Measurements from ENCODE around the gene NR2C2AP.
A peak's percentile ranks its signal among the peaks of the same experiment; 100 is the strongest.
"Not testable (repeated sequence)": the region's sequence is repeated elsewhere in the genome, so short reads cannot be mapped to it uniquely, and the experiment has no call there.

The NR2C2AP gene

DNA sequence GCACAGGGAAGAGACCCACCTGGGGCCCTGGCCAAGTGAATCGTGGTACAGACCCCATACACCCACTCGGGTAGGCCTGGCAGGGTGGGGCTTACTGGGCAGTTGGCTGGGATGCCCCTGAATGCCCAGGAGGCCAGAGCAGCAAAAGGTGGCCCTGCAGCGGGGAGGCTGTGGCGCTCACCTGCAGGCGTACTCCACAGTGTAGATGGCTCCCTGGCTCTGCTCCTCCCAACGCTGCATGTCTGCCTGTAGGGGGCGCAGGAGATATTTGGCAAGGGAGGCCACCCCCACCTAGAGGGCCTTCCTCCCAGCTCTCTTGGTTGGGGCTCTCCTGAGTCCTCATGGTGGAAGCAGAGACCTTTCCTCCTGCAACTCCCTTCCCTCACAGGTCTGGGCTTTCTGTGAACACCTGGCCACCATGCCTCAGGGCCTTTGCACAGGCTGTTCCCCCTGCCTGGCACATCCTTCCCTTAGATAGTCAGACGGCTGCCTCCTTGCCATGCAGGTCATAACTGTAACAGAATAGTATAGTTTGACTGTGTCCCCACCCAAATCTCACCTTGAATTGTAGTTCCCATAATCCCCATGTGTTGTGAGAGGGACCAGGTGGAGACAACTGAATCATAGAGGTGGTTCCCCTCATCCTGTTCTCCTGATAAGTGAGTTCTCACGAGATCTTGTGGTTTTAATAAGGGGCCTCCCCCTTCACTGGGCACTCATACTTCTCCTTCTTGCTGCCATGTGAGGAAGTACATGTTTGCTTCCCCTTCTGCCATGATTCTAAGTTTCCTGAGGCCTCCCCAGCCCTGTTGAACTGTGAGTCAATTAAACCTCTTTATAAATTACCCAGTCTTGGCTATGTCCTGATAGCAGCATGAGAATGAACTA is 17.1 kb downstream of the NR2C2AP start:
- no peak for TF ChIP-seq ZNF274 (IDR thresholded peaks at IDR 0.05; ENCODE audit: low read depth, low read length)
- H3K4me3 ChIP-seq (ENCODE audit: low read length), result no peak overlapping the region

DNA sequence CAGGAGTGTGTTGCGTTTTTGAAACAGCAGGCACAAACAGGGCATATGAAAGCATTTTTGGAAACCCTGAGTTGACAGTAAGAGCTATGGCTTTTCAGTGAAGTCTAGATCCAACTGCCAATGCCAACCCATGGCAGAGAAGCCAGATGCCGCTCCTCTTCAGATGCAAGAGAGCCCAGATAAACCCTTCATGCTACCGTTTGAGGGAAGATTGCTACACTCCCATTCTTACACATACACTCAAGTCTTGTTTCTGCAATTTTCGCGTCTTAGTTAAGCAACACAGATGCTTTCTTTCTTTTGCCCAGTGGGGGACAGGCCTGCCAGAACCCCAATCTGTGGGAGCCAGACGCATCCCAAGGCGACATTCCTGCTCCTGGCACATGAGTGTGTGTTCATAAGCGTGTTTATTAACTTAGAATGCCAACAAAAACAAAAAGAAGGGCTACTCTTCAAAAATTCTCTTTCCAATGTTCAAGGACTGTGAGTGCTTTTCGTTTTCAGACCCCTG is 21.7 kb downstream of the NR2C2AP start:
- TF ChIP-seq ZNF274 (IDR thresholded peaks at IDR 0.05; ENCODE audit: low read depth, low read length), result no peak
- no peak overlapping the region for H3K4me3 ChIP-seq (ENCODE audit: low read length)

DNA sequence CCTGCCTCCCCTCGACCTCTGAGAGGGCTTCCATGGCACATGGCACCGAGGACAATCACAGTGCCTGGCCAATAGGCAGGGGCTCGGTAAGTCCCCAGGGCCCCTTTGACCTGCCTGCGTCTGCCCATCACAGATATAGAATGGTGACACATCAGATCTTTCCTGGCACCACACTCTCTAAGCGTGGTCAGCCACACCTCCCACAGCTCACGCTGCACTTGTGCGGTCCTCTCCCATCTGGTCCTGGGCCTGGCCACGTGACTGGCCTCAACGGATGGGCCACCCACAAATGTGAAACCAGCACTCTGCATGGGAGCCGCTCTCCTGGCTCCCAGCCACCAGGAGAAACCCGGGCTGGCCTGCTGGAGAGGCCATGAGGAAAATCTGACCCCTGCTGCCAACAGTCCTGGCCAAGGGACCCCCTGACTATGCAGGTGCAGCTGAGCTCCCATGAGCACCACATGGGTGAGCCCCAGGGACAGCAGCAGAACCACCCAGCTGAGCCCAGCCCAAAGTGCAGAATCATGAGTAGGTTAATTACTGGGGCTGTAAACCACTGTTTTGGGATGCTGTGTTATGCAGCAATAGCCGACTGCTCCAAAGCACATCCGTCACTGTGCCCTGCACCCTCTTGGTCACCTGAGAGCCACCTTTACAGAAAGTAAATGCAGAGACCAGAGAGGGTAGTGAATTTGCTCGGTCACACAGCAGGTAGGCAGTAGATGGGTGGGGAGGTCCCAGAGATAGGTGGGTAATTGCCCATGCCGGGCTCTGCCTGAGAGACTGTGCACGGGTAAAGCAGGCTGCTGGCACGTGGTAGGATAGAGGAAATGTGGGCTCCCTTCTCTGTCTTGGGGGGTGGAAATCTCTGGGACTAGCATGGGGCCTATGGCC is 23.4 kb downstream of the NR2C2AP start:
- no peak overlapping the region for H3K4me3 ChIP-seq (ENCODE audit: low read length)
- TF ChIP-seq ZNF274 (IDR thresholded peaks at IDR 0.05; ENCODE audit: low read depth, low read length), result no peak

DNA sequence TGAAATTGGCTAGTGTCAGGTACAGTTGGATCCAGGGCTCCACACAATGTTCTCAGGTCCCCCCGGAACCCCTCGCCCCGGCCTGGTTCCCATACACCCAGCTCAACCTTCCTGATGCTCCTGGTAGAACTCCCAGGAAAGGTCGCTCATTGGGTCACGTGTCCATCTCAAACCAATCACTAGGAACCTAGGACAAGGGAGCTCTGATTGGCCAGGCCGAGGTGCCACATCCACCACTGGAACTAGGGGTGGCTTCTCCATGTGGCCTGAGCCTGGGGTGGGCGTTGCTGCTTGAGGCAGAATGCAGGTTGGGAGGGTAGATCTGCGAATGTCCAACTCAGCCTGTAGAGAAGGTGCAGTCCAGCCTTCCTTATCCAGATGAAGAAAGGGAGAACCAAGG is 26.3 kb downstream of the NR2C2AP start:
- no peak for TF ChIP-seq ZNF274 (IDR thresholded peaks at IDR 0.05; ENCODE audit: low read depth, low read length)
- H3K4me3 ChIP-seq (ENCODE audit: low read length), result no peak overlapping the region

DNA sequence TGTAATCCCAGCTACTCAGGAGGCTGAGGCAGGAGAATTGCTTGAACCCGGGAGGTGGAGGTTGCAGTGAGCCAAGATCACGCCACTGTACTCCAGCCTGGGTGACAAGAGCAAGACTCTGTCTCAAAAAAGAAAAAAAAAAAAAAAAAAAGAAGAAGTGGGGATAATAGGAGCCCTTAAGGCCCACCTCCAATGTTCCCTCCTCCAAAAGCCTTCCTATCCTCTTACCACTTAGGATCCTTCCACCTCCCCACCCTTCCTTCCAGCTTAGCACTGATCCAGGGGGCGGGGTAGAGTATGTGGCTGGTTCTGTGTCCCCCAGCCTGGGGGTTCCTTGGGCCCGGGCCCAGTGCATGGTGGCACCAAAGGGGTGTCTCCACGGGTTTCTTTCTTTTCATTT is 30.0 kb downstream of the NR2C2AP start:
- H3K4me3 ChIP-seq (ENCODE audit: low read length), result not testable (repeated sequence)

DNA sequence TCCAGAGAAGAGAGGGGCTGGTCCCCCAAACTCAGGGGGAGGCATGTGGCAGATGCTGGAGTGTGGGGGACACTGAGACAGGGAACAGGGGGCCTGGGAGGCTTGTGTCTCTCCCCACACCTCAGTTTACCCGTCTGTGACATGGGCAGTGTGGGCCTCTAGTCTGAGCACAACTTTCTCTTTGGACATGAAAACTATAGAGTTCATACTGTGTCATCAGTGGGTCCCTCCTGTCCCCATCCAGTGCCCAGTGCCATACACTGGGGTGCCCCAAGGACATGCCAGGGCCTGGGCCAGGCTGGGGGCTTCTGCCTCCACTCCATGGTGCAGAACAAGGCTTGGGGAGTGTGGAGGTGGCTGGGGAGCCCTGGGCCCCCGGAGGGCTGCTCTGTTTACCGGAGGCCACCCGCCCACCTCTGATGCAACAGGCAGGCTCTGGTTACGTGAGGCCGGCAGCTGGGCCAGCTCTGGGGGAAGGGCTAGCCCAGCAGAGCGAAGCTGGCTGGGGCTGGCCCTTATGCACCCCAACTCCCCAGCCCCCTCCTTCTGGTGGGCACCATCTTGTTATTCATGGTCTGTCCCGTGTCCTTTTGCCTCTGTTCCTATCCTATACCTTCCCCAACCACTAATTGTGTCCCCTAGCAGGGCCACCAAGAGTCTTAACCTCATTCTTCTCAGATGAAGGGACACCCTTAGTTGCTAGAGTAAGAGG is 31.2 kb downstream of the NR2C2AP start:
- no peak overlapping the region for H3K4me3 ChIP-seq (ENCODE audit: low read length)
- no peak for TF ChIP-seq ZNF274 (IDR thresholded peaks at IDR 0.05; ENCODE audit: low read depth, low read length)

DNA sequence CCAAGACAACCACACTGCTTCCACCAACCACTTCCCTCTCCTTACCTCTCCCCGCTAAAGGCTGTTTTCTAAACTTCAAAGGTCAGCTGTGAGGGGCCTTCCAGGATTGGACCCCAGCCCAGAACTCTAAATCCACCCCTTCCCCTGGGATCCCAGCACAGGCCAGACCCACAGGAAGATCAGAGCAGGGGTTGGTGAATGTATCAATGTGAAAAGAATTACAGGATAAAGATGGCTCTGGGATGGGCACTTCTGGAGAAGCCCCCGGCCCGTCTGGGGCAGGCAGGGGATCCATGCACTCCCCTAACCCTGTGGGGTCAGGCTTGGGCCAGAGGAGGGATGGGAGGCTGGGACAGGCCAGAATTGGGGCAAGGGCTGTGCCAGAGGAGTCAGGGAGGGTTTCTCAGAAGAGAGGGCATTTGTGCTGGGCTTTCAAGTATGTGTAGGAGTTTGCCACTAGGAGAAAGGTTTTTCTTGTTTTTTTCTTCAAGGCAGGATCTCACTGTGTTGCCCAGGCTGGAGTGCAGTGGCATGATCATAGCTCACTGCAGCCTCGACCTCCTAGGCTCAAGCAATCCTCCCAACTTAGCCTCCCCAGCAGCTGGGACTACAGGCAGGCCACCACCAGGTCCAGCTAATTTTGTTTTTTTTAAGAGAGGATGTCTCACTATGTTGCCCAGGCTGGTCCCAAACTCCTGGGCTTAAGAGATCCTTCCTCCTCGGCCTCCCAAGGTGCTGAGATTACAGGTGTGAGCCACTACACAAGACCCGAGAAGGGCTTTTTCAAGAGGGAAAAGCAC is 32.1 kb downstream of the NR2C2AP start:
- no peak for TF ChIP-seq ZNF274 (IDR thresholded peaks at IDR 0.05; ENCODE audit: low read depth, low read length)
- H3K4me3 ChIP-seq (ENCODE audit: low read length), result no peak overlapping the region

DNA sequence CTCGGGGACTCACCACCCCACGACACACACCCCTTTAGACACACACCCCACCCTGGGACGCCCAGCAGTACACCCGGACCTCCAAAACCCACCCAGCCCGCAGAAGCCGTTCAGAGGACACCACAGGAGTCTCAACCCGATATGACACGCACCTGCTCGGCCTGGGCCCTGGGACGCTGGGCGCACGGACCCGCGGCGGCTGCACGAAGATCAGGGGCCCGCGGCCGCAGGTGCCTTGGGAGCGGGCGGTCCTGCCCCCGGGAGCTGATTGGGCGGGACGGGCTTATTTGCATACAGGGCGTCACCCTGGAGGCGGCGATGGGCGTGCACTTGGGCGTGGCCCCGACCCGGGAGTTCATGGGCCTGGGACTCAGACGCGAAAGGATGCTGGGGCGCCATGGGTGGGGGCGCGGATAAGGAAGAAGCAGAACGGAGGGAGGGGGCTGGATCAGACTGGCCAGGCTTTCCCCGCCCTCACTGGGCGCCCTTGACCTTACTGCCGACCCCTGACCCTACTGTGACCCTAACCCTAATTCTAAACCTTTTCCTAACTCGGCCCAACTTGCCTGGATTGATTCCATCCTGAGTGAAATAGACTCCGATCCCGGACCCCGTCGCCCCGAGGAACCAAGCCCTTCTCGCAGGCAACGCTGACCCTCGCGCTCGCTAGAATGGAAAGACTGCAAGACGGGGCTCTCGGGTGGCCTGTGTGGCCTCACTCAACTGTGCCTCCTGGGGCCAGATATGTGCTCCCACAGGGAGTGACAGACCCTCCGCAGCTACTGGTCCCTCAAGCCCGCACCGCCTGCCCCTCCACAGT is 33.0 kb downstream of the NR2C2AP start, which contains the start of gene MEF2B:
MEF2B (minus strand) TSS at position 211 of the 820 bp plus-strand sequence. CDS start 19,528 bp downstream, outside the sequence.
- H3K4me3 ChIP-seq (ENCODE audit: low read length), result peak within 1 kb of the TSS; percentile 68; the same call in 1 of the 2 replicates
- TF ChIP-seq ZNF274 (IDR thresholded peaks at IDR 0.05; ENCODE audit: low read depth, low read length), result no peak

DNA sequence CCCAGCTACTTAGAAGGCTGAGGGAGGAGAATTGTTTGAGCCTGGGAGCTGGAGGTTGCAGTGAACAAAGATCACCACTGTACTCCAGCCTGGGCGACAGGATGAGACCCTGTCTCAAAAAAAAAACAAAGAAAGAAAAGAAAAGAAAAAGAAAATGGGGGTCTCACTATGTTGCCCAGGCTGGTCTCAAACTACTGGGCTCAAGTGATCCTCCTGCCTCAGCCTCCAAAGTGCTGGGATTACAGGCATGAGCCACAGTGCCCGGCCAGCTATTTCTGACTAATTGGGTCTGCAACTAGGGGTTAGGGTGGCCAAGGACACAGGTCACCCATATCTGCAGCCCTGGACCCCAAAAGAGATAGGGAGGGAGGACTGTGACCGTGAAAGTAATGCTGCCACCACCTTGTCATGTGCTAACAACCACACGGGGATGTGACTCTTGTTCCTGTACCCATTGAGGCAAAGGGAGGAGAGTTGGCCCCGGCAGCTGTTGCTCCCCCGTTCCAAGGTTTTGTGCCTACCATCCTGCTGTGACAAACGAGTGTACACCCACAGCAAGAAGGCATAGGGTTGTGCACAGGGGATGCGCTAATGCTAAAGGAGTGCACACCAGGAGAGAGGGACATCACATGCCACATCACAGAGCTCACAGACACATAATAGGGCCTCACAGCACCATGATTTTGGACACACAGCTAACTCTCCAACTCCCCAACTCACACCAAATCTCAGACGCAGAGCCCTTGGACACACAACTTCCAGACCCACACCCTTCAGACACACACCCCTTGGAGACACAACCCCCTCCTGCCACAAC is 33.8 kb downstream of the NR2C2AP start:
- H3K4me3 ChIP-seq (ENCODE audit: low read length), result peak overlapping the region; percentile 68; the same call in 1 of the 2 replicates
- no peak for TF ChIP-seq ZNF274 (IDR thresholded peaks at IDR 0.05; ENCODE audit: low read depth, low read length)

DNA sequence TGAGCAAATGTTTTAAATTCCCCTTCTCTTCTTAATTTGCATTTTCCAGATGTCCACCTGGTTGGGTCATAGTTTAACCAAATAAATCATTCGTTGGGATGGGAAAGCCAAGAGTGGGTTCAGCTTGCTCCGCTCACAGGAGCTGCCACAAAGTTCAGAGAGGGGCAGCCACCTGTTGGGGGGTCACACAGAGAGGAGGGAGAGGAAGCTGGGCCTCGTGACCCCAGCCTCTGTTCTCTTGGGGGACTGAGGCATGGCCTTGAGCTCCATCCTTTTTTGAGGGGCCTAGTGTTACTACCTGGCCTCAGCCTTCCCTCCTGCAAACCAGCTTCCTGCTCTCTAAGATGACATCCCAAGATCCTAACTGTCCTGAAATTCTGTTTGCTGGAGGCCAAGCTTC is 35.6 kb downstream of the NR2C2AP start:
- TF ChIP-seq ZNF274 (IDR thresholded peaks at IDR 0.05; ENCODE audit: low read depth, low read length), result no peak
- H3K4me3 ChIP-seq (ENCODE audit: low read length), result no peak overlapping the region; the same call in 1 of the 2 replicates

DNA sequence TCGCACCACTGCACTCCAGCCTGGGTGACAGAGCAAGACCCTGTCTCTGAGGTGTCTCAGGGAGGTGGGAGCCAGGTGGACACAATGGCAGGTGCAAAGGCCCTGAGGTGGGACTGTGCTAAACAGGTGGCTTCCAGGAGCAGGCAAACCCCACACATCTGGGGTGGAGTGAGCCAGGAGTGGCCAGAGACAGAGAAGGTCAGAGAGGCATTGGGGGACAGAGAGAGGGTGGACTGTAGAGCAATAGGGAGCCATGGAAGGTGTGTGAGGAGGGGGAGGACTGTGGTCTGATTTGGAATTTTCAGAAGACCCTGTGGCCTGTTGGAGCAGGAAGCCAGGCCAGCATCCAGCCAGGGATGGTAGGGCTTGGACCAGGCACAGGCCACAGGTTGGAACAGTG is 37.8 kb downstream of the NR2C2AP start:
- H3K4me3 ChIP-seq (ENCODE audit: low read length), result no peak overlapping the region
- TF ChIP-seq ZNF274 (IDR thresholded peaks at IDR 0.05; ENCODE audit: low read depth, low read length), result no peak

DNA sequence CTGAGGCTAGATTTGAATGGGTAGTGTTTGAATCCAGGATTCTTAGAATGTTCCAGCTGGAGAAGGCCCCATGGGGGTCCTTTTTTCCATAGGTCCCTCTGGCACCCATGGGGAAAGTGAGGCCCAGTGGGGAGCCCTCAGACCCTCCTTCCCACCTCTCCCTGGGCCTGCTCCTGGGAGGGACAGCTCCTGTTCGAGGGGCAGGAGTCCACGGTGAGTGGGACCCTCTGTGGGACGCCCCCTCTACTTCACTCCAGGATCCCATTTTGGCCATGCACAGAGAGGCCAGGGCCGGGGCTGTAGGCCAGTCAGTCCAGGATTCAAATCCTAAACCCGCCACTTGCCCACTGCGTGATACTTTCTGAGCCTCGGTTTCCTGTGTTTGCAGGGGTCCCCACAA is 40.7 kb downstream of the NR2C2AP start:
- TF ChIP-seq ZNF274 (IDR thresholded peaks at IDR 0.05; ENCODE audit: low read depth, low read length), result no peak
- H3K4me3 ChIP-seq (ENCODE audit: low read length), result no peak overlapping the region

All from GM08714 (cell line).